Loucy (cell line): ENCODE data around the gene SMG1.

Experiments used
- CTCF ChIP-seq: fragments of 200-600 bp; sonication (generic); conservative IDR thresholded peaks from 2 replicates; pipeline ENCODE4 v1.5.1; 2014; ENCODE audit warnings: mild to moderate bottlenecking, antibody characterized with exemption, low read length
- EZH2phosphoT487 ChIP-seq: fragments of 200-600 bp; IDR thresholded peaks from 2 replicates; pipeline ENCODE4 v1.6.1; 2018; ENCODE audit warnings: antibody characterized with exemption, mild to moderate bottlenecking, moderate library complexity, borderline replicate concordance

DNA sequence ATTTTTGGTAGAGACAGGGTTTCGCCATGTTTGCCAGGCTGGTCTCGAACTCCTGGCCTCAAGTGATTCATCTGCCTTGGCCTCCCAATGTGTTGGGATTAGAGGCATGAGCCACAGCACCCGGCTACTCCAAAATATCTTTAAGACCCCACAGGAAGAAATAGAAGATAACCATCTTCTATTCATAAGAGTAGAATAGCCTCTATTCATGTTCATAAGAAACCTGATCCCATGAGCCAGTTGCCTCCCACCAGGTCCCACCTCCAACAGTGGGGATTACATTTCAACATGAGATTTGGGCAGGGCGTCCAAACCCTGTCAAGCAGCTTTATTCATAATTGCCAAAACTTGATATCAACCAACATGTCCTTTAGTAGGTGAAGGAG, 43.6 kb upstream of the SMG1 start:
- no peak for TF ChIP-seq CTCF
- no peak for TF ChIP-seq EZH2phosphoT487
